ENCODE results near the gene NT5C2.

Gene NT5C2

GRCh38 chr10:103041391-103041790 is 151.7 kb downstream of the NT5C2 start:
- DNase-seq (ENCODE audit: low spot score) (no peak), ATAC-seq (ENCODE audit: low read depth) (no peak)
- no peak overlapping the region for H3K4me3 ChIP-seq (ENCODE audit: severe bottlenecking)
- no peak for TF ChIP-seq CTCF (IDR thresholded peaks at IDR 0.05; ENCODE audit: poor library complexity, severe bottlenecking)
- no peaks in the 10 kb centered on the region for H3K27me3 ChIP-seq (ENCODE audit: insufficient read depth, poor library complexity, severe bottlenecking)
- H3K9me3 ChIP-seq (ENCODE audit: severe bottlenecking), result no peaks in the 10 kb centered on the region
- peaks cover 7% of the 10 kb centered on the region for H3K4me1 ChIP-seq (ENCODE audit: insufficient read depth, poor library complexity, severe bottlenecking)
- no peak overlapping the region for H3K27ac ChIP-seq (ENCODE audit: poor library complexity, severe bottlenecking)
- H3K36me3 ChIP-seq (ENCODE audit: low read depth), result no peaks in the 10 kb centered on the region

GRCh38 chr10:103040418-103040817 is 152.7 kb downstream of the NT5C2 start:
- Histone ChIP-seq H3K9me3 (ENCODE audit: severe bottlenecking) (no peaks in the 10 kb centered on the region), H3K4me1 (ENCODE audit: insufficient read depth, poor library complexity, severe bottlenecking) (peaks cover 7% of the 10 kb centered on the region), H3K27ac (ENCODE audit: poor library complexity, severe bottlenecking) (no peak overlapping the region), H3K27me3 (ENCODE audit: insufficient read depth, poor library complexity, severe bottlenecking) (no peaks in the 10 kb centered on the region), H3K4me3 (ENCODE audit: severe bottlenecking) (no peak overlapping the region), H3K36me3 (ENCODE audit: low read depth) (no peaks in the 10 kb centered on the region)
- TF ChIP-seq CTCF (IDR thresholded peaks at IDR 0.05; ENCODE audit: poor library complexity, severe bottlenecking), result no peak
- peak; percentile 79 for ATAC-seq (ENCODE audit: low read depth)
- no peak for DNase-seq (ENCODE audit: low spot score)

- DNase-seq (ENCODE audit: low spot score), result no peak
- H3K9me3 ChIP-seq (ENCODE audit: severe bottlenecking), result no peaks in the 10 kb centered on the region
- ATAC-seq (ENCODE audit: low read depth), result no peak
Observed at GRCh38 chr10:103038570-103038969, 154.5 kb downstream of the NT5C2 start.

More at GRCh38 chr10:103038570-103038969, 154.5 kb downstream of the NT5C2 start:
- Histone ChIP-seq H3K27ac (ENCODE audit: poor library complexity, severe bottlenecking) (no peak overlapping the region), H3K36me3 (ENCODE audit: low read depth) (no peaks in the 10 kb centered on the region), H3K27me3 (ENCODE audit: insufficient read depth, poor library complexity, severe bottlenecking) (no peaks in the 10 kb centered on the region), H3K4me1 (ENCODE audit: insufficient read depth, poor library complexity, severe bottlenecking) (peaks cover 7% of the 10 kb centered on the region), H3K4me3 (ENCODE audit: severe bottlenecking) (no peak overlapping the region)
- no peak for TF ChIP-seq CTCF (IDR thresholded peaks at IDR 0.05; ENCODE audit: poor library complexity, severe bottlenecking)
